CD1c-positive myeloid dendritic cell (primary cell): ENCODE measurements around the gene PTPRM.

Experiments used
- DNase-seq: peaks from one replicate; pipeline ENCODE4 v3.0.0-alpha.2; 2016; ENCODE audit errors: extremely low spot score

PTPRM gene

GRCh38 chr18:7755753-7756475, 188.8 kb downstream of the PTPRM start:
- DNase-seq: no peak

- DNase-seq: no peak
These were observed 190.1 kb downstream of the PTPRM start for GRCh38 chr18:7757175-7757574.

- DNase-seq: no peak
These were observed 191.6 kb downstream of the PTPRM start for GRCh38 chr18:7758764-7759163.

- DNase-seq: no peak
These were observed 194.1 kb downstream of the PTPRM start for GRCh38 chr18:7760967-7761948.

GRCh38 chr18:7764405-7764804, 197.3 kb downstream of the PTPRM start:
- DNase-seq: no peak

- DNase-seq: no peak
These were observed 199.2 kb downstream of the PTPRM start for GRCh38 chr18:7766346-7766745.

- no peak for DNase-seq
These were observed 199.7 kb downstream of the PTPRM start for GRCh38 chr18:7766817-7767216.

- DNase-seq: no peak
These were observed 203.8 kb downstream of the PTPRM start for GRCh38 chr18:7770908-7771307.

GRCh38 chr18:7772510-7772888, 205.4 kb downstream of the PTPRM start:
- no peak for DNase-seq

GRCh38 chr18:7772951-7773350, 205.8 kb downstream of the PTPRM start:
- no peak for DNase-seq

- DNase-seq: no peak
These were observed 208.0 kb downstream of the PTPRM start for GRCh38 chr18:7775128-7775527.

GRCh38 chr18:7775843-7776242, 208.7 kb downstream of the PTPRM start:
- no peak for DNase-seq

- no peak for DNase-seq
These were observed 211.1 kb downstream of the PTPRM start for GRCh38 chr18:7778181-7778580.

GRCh38 chr18:7779211-7779610, 212.1 kb downstream of the PTPRM start:
- no peak for DNase-seq

GRCh38 chr18:7784171-7784570, 217.1 kb downstream of the PTPRM start:
- no peak for DNase-seq

- no peak for DNase-seq
These were observed 219.5 kb downstream of the PTPRM start for GRCh38 chr18:7786569-7786968.

- DNase-seq: no peak
These were observed 220.2 kb downstream of the PTPRM start for GRCh38 chr18:7787339-7787738.

- DNase-seq: no peak
These were observed 222.9 kb downstream of the PTPRM start for GRCh38 chr18:7789856-7790552.

- DNase-seq: no peak
These were observed 226.0 kb downstream of the PTPRM start for GRCh38 chr18:7793100-7793499.

- DNase-seq: no peak
These were observed 236.9 kb downstream of the PTPRM start for GRCh38 chr18:7803956-7804469.

GRCh38 chr18:7805096-7805495, 238.0 kb downstream of the PTPRM start:
- DNase-seq: no peak

GRCh38 chr18:7805880-7806279, 238.8 kb downstream of the PTPRM start:
- no peak for DNase-seq
